NB4 (cell line): ENCODE measurements around the gene DOK6.
"Not testable (repeated sequence)": the region's sequence is repeated elsewhere in the genome, so short reads cannot be mapped to it uniquely, and the experiment has no call there.

Experiments
- DNase-seq: peaks from one replicate; pipeline ENCODE4 v3.0.0; 2010; ENCODE audit warnings: low read depth
- H3K4me3 ChIP-seq: one replicate; pipeline ENCODE4 v1.5.1; 2011; ENCODE audit warnings: mild to moderate bottlenecking, low read depth, low read length, moderate library complexity
- MAX ChIP-seq: IDR thresholded peaks from 2 replicates; pipeline ENCODE4 v1.6.1; 2011; ENCODE audit warnings: low read depth, low read length
- MYC ChIP-seq: IDR thresholded peaks from 2 replicates; pipeline ENCODE4 v1.6.1; 2011; ENCODE audit warnings: low read depth, low read length
- POLR2A ChIP-seq: IDR thresholded peaks from 2 replicates; pipeline ENCODE4 v1.6.1; 2011; ENCODE audit warnings: mild to moderate bottlenecking; ENCODE audit not compliant: insufficient read length; ENCODE audit errors: extremely low read depth
- TF ChIP-seq, protein P1 (sequence below): IDR thresholded peaks from one replicate; pipeline ENCODE4 v1.5.1; 2012; ENCODE audit warnings: low read depth, low read length

Gene DOK6

DNA sequence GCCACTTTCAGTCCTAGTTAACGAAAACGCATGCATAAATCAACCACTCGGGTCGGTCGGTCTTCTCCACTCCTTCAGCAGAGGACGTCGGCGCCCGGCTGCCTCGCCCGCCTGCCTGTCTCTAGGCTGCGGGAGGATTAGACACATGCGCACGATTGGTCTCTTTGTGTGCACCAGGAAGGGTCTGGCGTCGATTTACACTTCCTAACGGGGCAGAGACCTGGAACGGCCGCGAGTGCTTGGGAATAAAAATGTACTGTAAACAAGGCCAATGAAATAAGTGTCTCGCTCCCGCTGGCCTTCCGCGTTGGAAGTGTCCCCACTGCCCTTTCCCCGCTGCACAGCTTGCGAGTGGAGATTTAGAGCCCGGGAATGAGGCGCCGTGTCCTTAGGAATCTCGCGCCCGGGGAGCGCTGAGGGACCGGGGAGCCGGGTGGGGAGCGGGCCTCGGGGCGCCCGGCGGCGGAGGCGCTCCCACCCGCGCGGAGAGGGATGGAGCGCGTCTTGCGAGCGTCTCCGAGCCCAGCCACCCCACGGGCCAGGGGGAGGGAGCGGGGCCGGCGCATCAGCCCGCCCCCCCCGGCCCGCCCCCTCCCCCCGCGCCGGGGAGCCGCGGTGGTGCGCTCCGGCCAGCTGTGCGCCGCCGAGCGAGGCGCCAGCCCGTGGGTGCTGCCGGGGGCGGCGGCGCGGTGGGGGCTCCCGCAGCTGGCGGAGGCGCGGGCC is at the start of gene DOK6:
DOK6 (plus strand) TSS at position 636 of the 723 bp plus-strand sequence.
- no peak for DNase-seq
- TF ChIP-seq, protein P1, sequence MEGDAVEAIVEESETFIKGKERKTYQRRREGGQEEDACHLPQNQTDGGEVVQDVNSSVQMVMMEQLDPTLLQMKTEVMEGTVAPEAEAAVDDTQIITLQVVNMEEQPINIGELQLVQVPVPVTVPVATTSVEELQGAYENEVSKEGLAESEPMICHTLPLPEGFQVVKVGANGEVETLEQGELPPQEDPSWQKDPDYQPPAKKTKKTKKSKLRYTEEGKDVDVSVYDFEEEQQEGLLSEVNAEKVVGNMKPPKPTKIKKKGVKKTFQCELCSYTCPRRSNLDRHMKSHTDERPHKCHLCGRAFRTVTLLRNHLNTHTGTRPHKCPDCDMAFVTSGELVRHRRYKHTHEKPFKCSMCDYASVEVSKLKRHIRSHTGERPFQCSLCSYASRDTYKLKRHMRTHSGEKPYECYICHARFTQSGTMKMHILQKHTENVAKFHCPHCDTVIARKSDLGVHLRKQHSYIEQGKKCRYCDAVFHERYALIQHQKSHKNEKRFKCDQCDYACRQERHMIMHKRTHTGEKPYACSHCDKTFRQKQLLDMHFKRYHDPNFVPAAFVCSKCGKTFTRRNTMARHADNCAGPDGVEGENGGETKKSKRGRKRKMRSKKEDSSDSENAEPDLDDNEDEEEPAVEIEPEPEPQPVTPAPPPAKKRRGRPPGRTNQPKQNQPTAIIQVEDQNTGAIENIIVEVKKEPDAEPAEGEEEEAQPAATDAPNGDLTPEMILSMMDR = no peak
- H3K4me3 ChIP-seq = no peak within 1 kb of the TSS

DNA sequence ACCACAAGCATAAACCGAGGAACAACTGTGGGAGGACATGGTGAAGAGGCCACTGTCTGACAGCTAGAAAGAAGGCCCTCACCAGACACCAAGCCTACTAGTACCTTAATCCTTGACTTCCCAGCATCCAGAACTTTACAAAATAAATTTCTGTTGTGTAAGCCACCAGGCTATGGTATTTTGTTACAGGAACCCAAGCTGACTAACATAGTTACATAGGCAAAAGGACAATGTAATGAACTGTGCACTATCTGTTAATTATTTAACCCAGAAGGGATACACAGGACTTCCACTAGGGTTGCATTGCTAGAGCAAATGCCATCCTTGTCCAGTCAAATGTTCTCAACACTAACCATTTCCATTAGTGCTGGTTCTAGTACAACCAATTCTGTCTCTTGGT is 47.7 kb upstream of the DOK6 start:
- no peak for DNase-seq
- no peak for TF ChIP-seq MAX
- TF ChIP-seq, protein P1 = no peak
- no peak for TF ChIP-seq MYC
- no peak for TF ChIP-seq POLR2A
- no peak overlapping the region for H3K4me3 ChIP-seq

DNA sequence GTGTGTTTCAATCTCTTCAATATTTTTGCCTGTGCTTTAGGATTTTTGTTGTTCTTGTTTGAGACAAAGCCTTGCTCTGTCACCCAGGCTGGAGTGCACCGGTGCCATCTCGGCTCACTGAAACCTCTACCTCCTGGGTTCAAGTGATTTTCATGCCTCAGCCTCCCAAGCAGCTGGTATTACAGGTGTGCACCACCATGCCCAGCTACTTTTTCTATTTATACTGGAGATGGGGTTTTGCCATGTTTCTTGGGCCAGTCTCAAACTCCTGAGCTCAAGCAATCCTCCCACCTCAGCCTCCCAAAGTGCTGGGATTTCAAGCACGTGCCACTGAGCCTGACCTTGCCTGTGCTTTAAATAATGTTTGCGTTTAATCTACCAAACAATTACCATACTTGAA is 43.1 kb upstream of the DOK6 start:
- TF ChIP-seq MYC (no peak), POLR2A (no peak), MAX (no peak)
- TF ChIP-seq, protein P1 = no peak
- DNase-seq = no peak
- no peak overlapping the region for H3K4me3 ChIP-seq

DNA sequence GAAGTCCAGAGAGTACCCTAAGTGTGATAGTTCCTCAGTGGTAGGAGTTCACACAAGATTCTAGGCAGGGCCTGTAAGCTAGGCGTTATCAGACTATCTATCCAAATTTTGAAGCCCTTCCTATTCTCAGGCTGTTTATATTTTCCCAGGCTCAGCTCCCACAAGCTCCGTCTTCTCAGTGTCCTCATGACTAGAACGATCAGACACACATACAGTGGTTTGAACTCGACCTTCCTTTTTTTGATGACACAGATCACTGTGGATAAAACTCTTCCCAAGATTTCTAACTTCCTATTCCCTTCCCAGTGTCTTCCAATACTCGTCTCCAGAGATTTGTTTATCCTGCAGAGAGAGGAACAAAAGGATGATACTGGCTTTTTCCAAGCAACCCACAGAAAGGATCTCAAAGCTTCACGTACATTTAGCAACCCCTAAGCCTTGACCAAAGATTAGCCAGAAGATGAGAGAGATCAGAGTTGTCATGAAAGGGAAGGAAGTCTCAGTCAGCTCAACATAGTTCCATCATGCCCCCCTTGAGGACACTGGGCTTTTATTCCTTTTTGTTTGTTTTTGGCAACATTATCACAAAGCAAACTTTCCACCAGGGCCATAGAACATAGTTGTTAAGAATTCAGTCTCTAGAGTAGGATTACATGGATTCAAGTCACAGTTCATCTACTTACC is 42.3 kb upstream of the DOK6 start:
- no peak for DNase-seq
- no peak for TF ChIP-seq POLR2A
- no peak for TF ChIP-seq MYC
- TF ChIP-seq, protein P1 = no peak
- TF ChIP-seq MAX = no peak
- no peak overlapping the region for H3K4me3 ChIP-seq

GRCh38 chr18:69359768-69360167 is 40.9 kb upstream of the DOK6 start:
- not testable (repeated sequence) for DNase-seq, H3K4me3 ChIP-seq

DNA sequence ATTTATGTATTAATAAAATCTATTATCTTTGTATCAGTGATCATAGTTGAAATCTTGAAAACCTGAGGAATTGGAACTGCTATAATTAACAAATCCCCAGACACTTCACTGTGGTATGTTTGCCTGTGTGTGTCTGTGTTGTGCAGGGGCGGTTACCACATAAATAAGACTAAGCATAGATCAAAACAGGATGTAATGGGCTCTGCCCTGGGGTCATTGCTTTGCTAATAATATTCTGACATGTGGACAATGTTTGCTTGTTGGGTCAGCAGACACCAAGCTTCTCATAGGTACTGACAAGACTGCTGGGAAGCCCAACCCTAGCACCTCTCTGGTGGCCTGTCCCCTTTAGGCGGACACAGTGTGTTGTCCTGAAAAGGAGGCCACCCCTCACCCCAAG is 35.8 kb upstream of the DOK6 start:
- TF ChIP-seq POLR2A = no peak
- TF ChIP-seq MYC = no peak
- TF ChIP-seq, protein P1 = no peak
- no peak for TF ChIP-seq MAX
- no peak for DNase-seq
- no peak overlapping the region for H3K4me3 ChIP-seq
